ENCODE data around the gene PPME1.

PPME1 gene

GRCh38 chr11:74157169-74157568 lies 13.9 kb upstream of the PPME1 start:
- DNase-seq, result no peak

- no peak for DNase-seq
Measured at GRCh38 chr11:74159642-74160041, 11.4 kb upstream of the PPME1 start.

GRCh38 chr11:74162681-74163467 lies 8.2 kb upstream of the PPME1 start:
- DNase-seq, result no peak

GRCh38 chr11:74168838-74169237 lies 2.3 kb upstream of the PPME1 start:
- DNase-seq, result no peak

GRCh38 chr11:74169738-74170458 lies 1.2 kb upstream of the PPME1 start:
- no peak for DNase-seq

GRCh38 chr11:74171630-74171968 lies 510 bp downstream of the PPME1 start:
- DNase-seq, result no peak

- no peak for DNase-seq
Measured at GRCh38 chr11:74171997-74172396, 908 bp downstream of the PPME1 start.

- no peak for DNase-seq
Measured at GRCh38 chr11:74175920-74176319, 4.8 kb downstream of the PPME1 start.

- no peak for DNase-seq
Measured at GRCh38 chr11:74179234-74180052, 8.4 kb downstream of the PPME1 start.

GRCh38 chr11:74182635-74183034 lies 11.5 kb downstream of the PPME1 start:
- no peak for DNase-seq

GRCh38 chr11:74185285-74185684 lies 14.2 kb downstream of the PPME1 start:
- DNase-seq, result no peak

GRCh38 chr11:74185695-74186094 lies 14.6 kb downstream of the PPME1 start:
- DNase-seq, result no peak

- no peak for DNase-seq
Measured at GRCh38 chr11:74195828-74196227, 24.7 kb downstream of the PPME1 start.

- no peak for DNase-seq
Measured at GRCh38 chr11:74196781-74197486, 25.8 kb downstream of the PPME1 start.

- no peak for DNase-seq
Measured at GRCh38 chr11:74203966-74204365, 32.9 kb downstream of the PPME1 start.

GRCh38 chr11:74204701-74205100 lies 33.6 kb downstream of the PPME1 start:
- no peak for DNase-seq

GRCh38 chr11:74205181-74205580 lies 34.1 kb downstream of the PPME1 start:
- DNase-seq, result no peak

- no peak for DNase-seq
Measured at GRCh38 chr11:74206746-74207145, 35.7 kb downstream of the PPME1 start.

- no peak for DNase-seq
Measured at GRCh38 chr11:74208507-74208906, 37.4 kb downstream of the PPME1 start.

- no peak for DNase-seq
Measured at GRCh38 chr11:74212533-74212932, 41.4 kb downstream of the PPME1 start.

- no peak for DNase-seq
Measured at GRCh38 chr11:74220376-74220775, 49.3 kb downstream of the PPME1 start.

- DNase-seq, result no peak
Measured at GRCh38 chr11:74221816-74222215, 50.7 kb downstream of the PPME1 start.

Measured in nucleus accumbens (tissue), 56 donors.